Caco-2 (cell line): Measurements from ENCODE around the gene HNF1A. TPM values are rescaled to one million over a fixed set of nuclear protein-coding genes. Genes with fewer than 3 reads are reported as not detected.

Experiments
- BruUV-seq: library from RNA; stranded (reverse); fragments of 400-500 nt; replicated peaks from 2 replicates; lab custom pipeline; 2021; lab: Mats Ljungman, UMichigan
- CTCF ChIA-PET: fragments of 300-600 bp; sonication (Branson Sonifier 250); formaldehyde crosslinking; loops from one replicate; lab custom pipeline; 2022; ENCODE audit warnings: antibody characterized with exemption; lab: Charles Lee
- POLR2A ChIA-PET: fragments of 300-600 bp; sonication (Branson Sonifier 250); formaldehyde crosslinking; loops from one replicate; lab custom pipeline; 2022; ENCODE audit warnings: antibody characterized with exemption; lab: Charles Lee
- DNase-seq, 2 experiments: peaks; one replicate each; pipeline versions ENCODE4 v3.0.0 to v3.0.0-alpha.2; 2020 to 2022
- H3K27me3 ChIP-seq: replicated peaks from 2 replicates; pipeline ENCODE4 v1.6.0; 2011; ENCODE audit warnings: low read length; ENCODE audit not compliant: control insufficient read depth, insufficient read depth
- H3K36me3 ChIP-seq: 2 replicates; pipeline ENCODE4 v1.5.1; 2011; ENCODE audit warnings: low read length; ENCODE audit not compliant: control insufficient read depth, insufficient read depth
- H3K4me1 ChIP-seq: fragments of 250-450 bp; sonication (Bioruptor Pico); 2 replicates; pipeline ENCODE4 v1.5.1; 2020; ENCODE audit warnings: mild to moderate bottlenecking
- H3K4me3 ChIP-seq: 2 replicates; pipeline ENCODE4 v1.5.1; 2011; ENCODE audit warnings: low read depth, mild to moderate bottlenecking, control low read depth, low read length
- H3K9me3 ChIP-seq: fragments of 250-450 bp; sonication (Bioruptor Pico); 2 replicates; pipeline ENCODE4 v1.5.1; 2020; ENCODE audit warnings: mild to moderate bottlenecking, moderate library complexity
- H3K27ac Mint-ChIP-seq: one replicate; pipeline ENCODE4 v1.8.0; 2022; ENCODE audit warnings: mixed read lengths; ENCODE audit not compliant: unreplicated experiment
- H3K27me3 Mint-ChIP-seq: one replicate; pipeline ENCODE4 v1.8.0; 2022; ENCODE audit warnings: mixed read lengths; ENCODE audit not compliant: insufficient read depth, unreplicated experiment
- H3K36me3 Mint-ChIP-seq: one replicate; pipeline ENCODE4 v1.8.0; 2022; ENCODE audit warnings: mild to moderate bottlenecking, mixed read lengths; ENCODE audit not compliant: insufficient read depth, unreplicated experiment
- H3K4me1 Mint-ChIP-seq: one replicate; pipeline ENCODE4 v1.8.0; 2022; ENCODE audit warnings: low read depth, mixed read lengths; ENCODE audit not compliant: unreplicated experiment
- H3K4me3 Mint-ChIP-seq: one replicate; pipeline ENCODE4 v1.8.0; 2022; ENCODE audit warnings: mild to moderate bottlenecking, moderate library complexity, mixed read lengths; ENCODE audit not compliant: unreplicated experiment
- H3K9me3 Mint-ChIP-seq: one replicate; pipeline ENCODE4 v1.8.0; 2022; ENCODE audit warnings: mixed read lengths; ENCODE audit not compliant: unreplicated experiment
- CTCF ChIP-seq, 2 experiments: fragments of 200-600 bp in 1 of 2; IDR thresholded peaks; 1 replicate in 1 of 2; 2 replicates in 1 of 2; pipeline versions ENCODE4 v1.5.1 to v1.8.0; 2011 to 2022; ENCODE audit warnings: antibody characterized with exemption in 1 of 2, control low read depth in 1 of 2, inconsistent platforms in 1 of 2, low read depth in 1 of 2, low read length in 1 of 2, mild to moderate bottlenecking in 1 of 2, moderate library complexity in 1 of 2; ENCODE audit not compliant: insufficient read depth in 1 of 2, severe bottlenecking in 1 of 2, unreplicated experiment in 1 of 2
- intact Hi-C: fragments of 100-400 bp; cut with micrococcal nuclease; formaldehyde crosslinking; loops from one replicate; pipeline ENCODE4 v1.10.0; 2022; ENCODE audit not compliant: unreplicated experiment
- total RNA-seq: library from RNA; stranded (reverse); gene quantifications from 2 replicates; pipeline ENCODE4 v1.2.3, GENCODE V29; 2022

The HNF1A gene
- total RNA-seq, 1 experiment from 2014 or later, result 41.2 TPM

- H3K27me3 Mint-ChIP-seq, result no peaks in the 10 kb centered on the region
- no peak for DNase-seq
- Histone ChIP-seq H3K9me3 (no peaks in the 10 kb centered on the region), H3K27me3 (no peaks in the 10 kb centered on the region), H3K36me3 (peaks cover 14% of the 10 kb centered on the region), H3K4me3 (peak overlapping the region; percentile 87), H3K4me1 (peaks cover 49% of the 10 kb centered on the region)
- peak overlapping the region; percentile 71 for H3K27ac Mint-ChIP-seq
- POLR2A ChIA-PET, result interaction anchor here (0.5 to 1.5 kb wide), 11 partner anchors 9 to 804 kb away, joined by 3 to 17 read pairs (median 5); partner anchors contain the start of gene POP5
- H3K4me1 Mint-ChIP-seq, result peaks cover 28% of the 10 kb centered on the region
- peak overlapping the region; percentile 88 for H3K4me3 Mint-ChIP-seq
- CTCF ChIA-PET, result interaction anchor here (0.8 to 2.1 kb wide), 5 partner anchors 27 to 328 kb away, joined by 3 to 16 read pairs (median 5); no protein-coding TSS in a partner anchor
- intact Hi-C loops, result loop anchor here (2.0 kb wide), 1 partner anchor 33 kb away; no protein-coding TSS in a partner anchor
- no peaks in the 10 kb centered on the region for H3K9me3 Mint-ChIP-seq
- H3K36me3 Mint-ChIP-seq, result peaks cover 74% of the 10 kb centered on the region
- TSS peak; percentile 2 for BruUV-seq
- no peak for TF ChIP-seq CTCF (IDR thresholded peaks at IDR 0.05; ENCODE audit: insufficient read depth in 1 of 2, low read depth in 1 of 2, low read length in 1 of 2, severe bottlenecking in 1 of 2, unreplicated experiment in 1 of 2)
These were observed 630 bp upstream of the HNF1A start for GRCh38 chr12:120977531-120978295.

GRCh38 chr12:120979220-120979861, 998 bp downstream of the HNF1A start:
- H3K4me1 ChIP-seq, result peaks cover 49% of the 10 kb centered on the region
- no peak for TF ChIP-seq CTCF (IDR thresholded peaks at IDR 0.05; ENCODE audit: insufficient read depth in 1 of 2, low read depth in 1 of 2, low read length in 1 of 2, severe bottlenecking in 1 of 2, unreplicated experiment in 1 of 2)
- H3K27ac Mint-ChIP-seq, result peak overlapping the region; percentile 71
- H3K4me3 ChIP-seq, result peak overlapping the region; percentile 87
- peaks cover 11% of the 10 kb centered on the region for H3K36me3 ChIP-seq
- no peaks in the 10 kb centered on the region for H3K9me3 Mint-ChIP-seq
- TSS peak; percentile 34 for BruUV-seq
- peaks cover 38% of the 10 kb centered on the region for H3K4me1 Mint-ChIP-seq
- no peaks in the 10 kb centered on the region for H3K9me3 ChIP-seq
- H3K27me3 Mint-ChIP-seq, result no peaks in the 10 kb centered on the region
- no peaks in the 10 kb centered on the region for H3K27me3 ChIP-seq
- H3K36me3 Mint-ChIP-seq, result peaks cover 74% of the 10 kb centered on the region
- DNase-seq, result peak in 1 of 2 experiments; percentile 59
- CTCF ChIA-PET, result interaction anchor here (0.5 to 2.1 kb wide), 5 partner anchors 7 to 122 kb away, joined by 3 to 21 read pairs (median 4); no protein-coding TSS in a partner anchor
- intact Hi-C loops, result loop anchor here (2.0 kb wide), 1 partner anchor 35 kb away; no protein-coding TSS in a partner anchor
- peak overlapping the region; percentile 88 for H3K4me3 Mint-ChIP-seq
- POLR2A ChIA-PET, result interaction anchor here (0.5 to 1.5 kb wide), 4 partner anchors 13 to 26 kb away, joined by 3 to 8 read pairs (median 4); no protein-coding TSS in a partner anchor
